ENCODE data around the gene HOMER2.

HOMER2 gene

DNA sequence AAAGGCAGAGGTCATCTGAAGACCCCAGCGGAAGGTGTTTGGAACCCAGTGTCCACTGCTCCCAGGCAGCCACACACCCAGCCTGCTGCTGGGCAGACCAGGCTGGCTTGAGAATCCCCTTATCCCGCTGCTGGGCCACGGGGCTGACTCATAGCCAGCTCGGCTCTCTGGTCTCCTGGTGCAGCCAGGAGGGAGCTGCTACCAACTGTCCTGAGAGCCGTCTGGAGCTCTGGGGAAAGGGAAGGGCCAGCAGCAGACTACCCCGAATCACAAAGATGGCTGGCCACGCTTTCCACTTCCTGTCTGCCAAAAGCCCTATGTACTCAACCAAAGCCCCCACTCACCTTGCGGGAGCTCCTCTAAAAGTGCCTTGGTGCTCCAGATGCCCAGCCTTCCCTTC lies 104.8 kb downstream of the HOMER2 start:
- DNase-seq, result peak in 1 of 2 experiments; percentile 25
- TF ChIP-seq POLR2A (IDR thresholded peaks at IDR 0.05; ENCODE audit: low read length), result no peak
- TF ChIP-seq GATA1 (IDR thresholded peaks at IDR 0.05; ENCODE audit: low read depth, low read length), result no peak

GRCh38 chr15:82846621-82847020 lies 105.9 kb downstream of the HOMER2 start:
- TF ChIP-seq POLR2A (IDR thresholded peaks at IDR 0.05; ENCODE audit: low read length) (no peak), GATA1 (IDR thresholded peaks at IDR 0.05; ENCODE audit: low read depth, low read length) (no peak)

GRCh38 chr15:82845686-82846085 lies 106.8 kb downstream of the HOMER2 start:
- no peak for TF ChIP-seq POLR2A (IDR thresholded peaks at IDR 0.05; ENCODE audit: low read length)
- TF ChIP-seq GATA1 (IDR thresholded peaks at IDR 0.05; ENCODE audit: low read depth, low read length), result no peak
- no peak for DNase-seq

More at GRCh38 chr15:82846621-82847020, 105.9 kb downstream of the HOMER2 start:
- no peak for DNase-seq

- TF ChIP-seq GATA1 (IDR thresholded peaks at IDR 0.05; ENCODE audit: low read depth, low read length) (no peak), POLR2A (IDR thresholded peaks at IDR 0.05; ENCODE audit: low read length) (no peak)
- DNase-seq, result no peak
These were observed 109.0 kb downstream of the HOMER2 start for GRCh38 chr15:82843566-82843965.

DNA sequence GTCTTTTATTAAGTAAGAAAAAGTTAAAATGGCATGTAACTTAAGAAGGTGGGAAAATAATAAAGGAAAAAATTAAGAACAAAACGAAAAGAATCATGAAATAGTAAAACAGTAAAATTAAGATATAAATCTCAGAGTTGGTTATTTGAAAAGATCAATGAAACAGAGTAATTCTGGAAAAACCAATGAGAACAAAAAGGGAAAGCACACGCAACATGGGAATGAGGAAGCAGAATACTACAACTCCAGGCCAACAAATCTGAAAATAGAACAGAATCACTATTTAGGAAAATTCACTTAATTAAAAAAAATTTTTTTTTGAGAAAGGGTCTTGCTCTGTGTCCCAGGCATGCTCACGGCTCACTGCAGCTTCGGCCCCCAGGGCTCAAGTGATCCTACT lies 112.4 kb downstream of the HOMER2 start:
- DNase-seq, result no peak
- TF ChIP-seq GATA1 (IDR thresholded peaks at IDR 0.05; ENCODE audit: low read depth, low read length) (no peak), POLR2A (IDR thresholded peaks at IDR 0.05; ENCODE audit: low read length) (no peak)

- DNase-seq, result no peak
- no peak for TF ChIP-seq POLR2A (IDR thresholded peaks at IDR 0.05; ENCODE audit: low read length)
- no peak for TF ChIP-seq GATA1 (IDR thresholded peaks at IDR 0.05; ENCODE audit: low read depth, low read length)
These were observed 113.4 kb downstream of the HOMER2 start for GRCh38 chr15:82839136-82839535.

DNA sequence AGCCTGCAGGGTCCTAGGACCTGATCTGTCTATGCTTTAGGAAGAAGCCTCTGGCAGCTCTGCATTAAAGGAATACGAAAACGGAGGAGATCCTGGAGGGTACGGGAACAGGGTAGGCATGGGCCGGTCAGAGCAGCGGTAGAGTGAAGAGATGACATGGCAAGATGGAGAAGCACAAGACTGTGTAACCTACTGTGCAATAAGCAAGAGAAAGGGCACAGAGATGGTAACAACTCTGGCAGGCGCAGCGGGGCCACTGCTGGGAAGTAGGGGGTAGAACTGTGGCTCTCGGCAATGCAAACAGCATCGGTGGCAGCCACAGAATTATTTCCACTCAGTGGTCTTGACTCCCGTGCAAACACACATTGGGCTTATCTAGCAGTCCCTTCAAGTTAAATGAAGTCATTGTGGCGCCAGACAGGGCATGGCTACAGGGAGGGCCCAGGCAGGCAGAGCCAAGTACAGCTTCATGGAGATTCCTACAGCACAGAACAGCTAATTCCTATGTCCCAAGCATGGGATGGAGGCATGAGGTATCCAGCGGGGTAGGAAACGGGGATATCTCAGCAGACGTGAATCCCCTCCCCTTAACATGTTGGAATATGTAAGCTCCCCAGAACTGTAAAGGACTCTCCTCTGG lies 114.3 kb downstream of the HOMER2 start:
- DNase-seq, result peak; percentile 7 to 19
- TF ChIP-seq GATA1 (IDR thresholded peaks at IDR 0.05; ENCODE audit: low read depth, low read length) (no peak), POLR2A (IDR thresholded peaks at IDR 0.05; ENCODE audit: low read length) (no peak)

DNA sequence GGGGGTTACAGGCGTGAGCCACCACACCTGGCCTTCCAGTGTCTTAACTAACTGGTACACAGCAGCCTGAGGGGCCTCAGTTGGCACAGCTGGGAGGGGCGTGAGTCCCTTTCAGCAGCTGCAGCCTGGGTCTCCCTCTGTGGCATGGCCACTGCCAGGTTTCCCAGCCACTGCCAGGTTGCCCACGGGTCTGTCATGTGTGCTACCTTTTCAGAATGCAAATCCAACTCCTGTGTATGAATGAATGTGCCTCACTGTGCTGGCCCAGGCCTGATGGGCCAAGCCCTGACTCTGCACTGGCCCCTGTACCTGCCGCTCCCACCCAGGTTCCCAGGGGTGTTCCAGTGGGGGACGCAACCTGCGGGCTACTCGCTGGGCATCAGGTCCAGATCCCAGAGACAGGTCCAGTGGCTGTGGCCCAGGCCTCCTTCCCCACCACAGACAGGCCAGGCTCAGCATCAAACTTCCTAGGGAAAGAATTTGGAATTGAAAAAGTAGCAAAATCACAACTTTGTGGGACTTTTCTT lies 117.1 kb downstream of the HOMER2 start:
- TF ChIP-seq POLR2A (IDR thresholded peaks at IDR 0.05; ENCODE audit: low read length), result no peak
- TF ChIP-seq GATA1 (IDR thresholded peaks at IDR 0.05; ENCODE audit: low read depth, low read length), result no peak
- no peak for DNase-seq

- DNase-seq, result no peak
- TF ChIP-seq GATA1 (IDR thresholded peaks at IDR 0.05; ENCODE audit: low read depth, low read length) (no peak), POLR2A (IDR thresholded peaks at IDR 0.05; ENCODE audit: low read length) (no peak)
These were observed 119.2 kb downstream of the HOMER2 start for GRCh38 chr15:82833362-82833682.

GRCh38 chr15:82832601-82833361 lies 119.7 kb downstream of the HOMER2 start:
- peak in 1 of 2 experiments; percentile 11 for DNase-seq

DNA sequence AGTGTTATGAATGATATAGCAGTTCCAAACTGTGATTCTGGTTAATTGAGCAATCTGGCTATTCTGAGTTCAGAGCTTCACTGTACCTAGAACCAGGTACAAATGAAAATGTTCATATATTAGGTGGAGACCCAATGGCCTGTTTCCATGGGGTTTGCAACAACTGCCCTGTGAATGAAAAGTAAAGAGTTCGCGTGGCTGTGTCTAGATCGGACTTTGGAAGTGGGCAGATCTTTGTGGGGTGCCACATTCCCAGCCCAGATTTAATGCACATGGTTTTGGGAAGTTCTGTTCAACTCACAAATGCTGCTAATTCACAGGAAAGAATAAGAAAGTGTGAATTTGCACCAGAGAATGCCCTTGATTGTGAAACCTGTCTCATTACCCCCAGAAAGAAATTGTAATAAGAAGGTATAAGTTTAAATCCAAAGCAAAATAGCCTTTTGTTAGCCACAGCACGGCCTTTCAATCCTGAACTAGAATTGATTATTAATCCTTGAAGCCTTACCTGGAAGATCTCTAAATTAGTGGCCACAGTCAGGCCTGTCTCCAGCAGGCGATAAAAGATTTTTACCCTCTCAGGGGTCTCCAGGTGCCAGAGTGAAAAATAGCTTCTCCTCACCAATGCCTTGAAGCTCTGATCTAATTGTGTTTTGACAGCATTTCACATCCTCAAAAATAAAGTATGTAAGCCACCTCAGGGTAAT lies 120.5 kb downstream of the HOMER2 start:
- DNase-seq, result no peak
- TF ChIP-seq GATA1 (IDR thresholded peaks at IDR 0.05; ENCODE audit: low read depth, low read length) (no peak), POLR2A (IDR thresholded peaks at IDR 0.05; ENCODE audit: low read length) (no peak)

More at GRCh38 chr15:82832601-82833361, 119.7 kb downstream of the HOMER2 start:
- no peak for TF ChIP-seq POLR2A (IDR thresholded peaks at IDR 0.05; ENCODE audit: low read length)
- TF ChIP-seq GATA1 (IDR thresholded peaks at IDR 0.05; ENCODE audit: low read depth, low read length), result no peak

GRCh38 chr15:82830427-82831173 lies 121.9 kb downstream of the HOMER2 start:
- no peak for TF ChIP-seq POLR2A (IDR thresholded peaks at IDR 0.05; ENCODE audit: low read length)

GRCh38 chr15:82829234-82829633 lies 123.3 kb downstream of the HOMER2 start:
- TF ChIP-seq POLR2A (IDR thresholded peaks at IDR 0.05; ENCODE audit: low read length) (no peak), GATA1 (IDR thresholded peaks at IDR 0.05; ENCODE audit: low read depth, low read length) (no peak)
- no peak for DNase-seq

More at GRCh38 chr15:82830427-82831173, 121.9 kb downstream of the HOMER2 start:
- DNase-seq, result no peak
